Measurements from ENCODE around the gene KSR1. TPM values are rescaled to one million over a fixed set of nuclear protein-coding genes. Genes with fewer than 3 reads are reported as not detected.

KSR1 gene
- total and polyA plus RNA-seq, 10 of the 15 experiments (the other 5 are each of a cell fraction or from before 2014, with no cell fraction given) = 0.97 to 66.6 (median 22.9) TPM

GRCh38 chr17:27490391-27490790 lies 34.1 kb downstream of the KSR1 start:
- no TSS peak for BruUV-seq (replicated peaks)
- no peak overlapping the region for H3K4me3 ChIP-seq
- RAD21 ChIA-PET (ENCODE audit: unreplicated experiment) = interaction anchor here (1.1 to 2.1 kb wide), 5 partner anchors 10 to 29 kb away, joined by 3 to 7 read pairs (median 3); no protein-coding TSS in a partner anchor
- peaks cover 42% of the 10 kb centered on the region for H3K79me2 ChIP-seq (ENCODE audit: control insufficient read depth, insufficient read depth, low read length)
- H3K27me3 ChIP-seq (replicated peaks in 1 of 2; ENCODE audit: control insufficient read depth in 2 of 2, insufficient read depth in 2 of 2, low read length in 1 of 2) = no peaks in the 10 kb centered on the region
- no peaks in the 10 kb centered on the region for H4K20me1 ChIP-seq (ENCODE audit: control insufficient read depth, insufficient read depth)
- H3K4me1 ChIP-seq (ENCODE audit: control insufficient read depth, insufficient read depth, low read length) = peaks cover 23% of the 10 kb centered on the region
- POLR2A ChIA-PET = interaction anchor here (0.6 to 1.2 kb wide), 4 partner anchors 9 to 195 kb away, joined by 3 to 5 read pairs (median 4); no protein-coding TSS in a partner anchor
- H2AFZ ChIP-seq (ENCODE audit: control insufficient read depth, low read depth, low read length) = no peak overlapping the region
- FAIRE-seq (no peak), ATAC-seq (no peak), DNase-seq (ENCODE audit: low read depth, low spot score) (no peak)
- no peak overlapping the region for H3K27ac ChIP-seq (ENCODE audit: control insufficient read depth, insufficient read depth)
- in situ Hi-C loops (cut with MboI) = loop anchor here (25.0 kb wide), 2 partner anchors 1072 to 1397 kb away; partner anchors contain the start of genes FLOT2, PIGS and UNC119
- CTCF ChIA-PET = interaction anchor here (1.0 kb wide), 1 partner anchor 13 kb away, joined by 4 read pairs; no protein-coding TSS in a partner anchor
- no peak overlapping the region for H3K4me2 ChIP-seq (ENCODE audit: control insufficient read depth, insufficient read depth)
- peaks cover 0 to 13% of the 10 kb centered on the region in 2 experiments; a peak in 3 of 4 replicates for H3K36me3 ChIP-seq (ENCODE audit: control insufficient read depth in 2 of 2, insufficient read depth in 2 of 2, low read length in 1 of 2)
- peaks cover 11% of the 10 kb centered on the region; the same call in 2 of the 3 replicates for H3K9me3 ChIP-seq (replicated peaks; ENCODE audit: control insufficient read depth, insufficient read depth, low read length)
- TF ChIP-seq CHD2 (IDR thresholded peaks at IDR 0.05; ENCODE audit: borderline replicate concordance, low read depth, low read length) (no peak), ETV6 (conservative IDR thresholded peaks at IDR 0.05 in 1 of 2, IDR thresholded peaks at IDR 0.05 in 1 of 2; ENCODE audit: borderline replicate concordance in 1 of 2, low read depth in 1 of 2) (no peak), EGR1 (IDR thresholded peaks at IDR 0.05; ENCODE audit: borderline replicate concordance in 1 of 2, low read depth in 2 of 2, low read length in 2 of 2) (no peak), NFYB (IDR thresholded peaks at IDR 0.05; ENCODE audit: insufficient read depth, low read depth, low read length) (no peak), ELK1 (IDR thresholded peaks at IDR 0.05; ENCODE audit: low read depth, low read length) (no peak), CHD4 (IDR thresholded peaks at IDR 0.05) (no peak), ZNF207 (IDR thresholded peaks at IDR 0.05; ENCODE audit: borderline replicate concordance) (no peak), TARDBP (IDR thresholded peaks at IDR 0.05; ENCODE audit: borderline replicate concordance) (no peak), LARP7 (IDR thresholded peaks at IDR 0.05) (no peak), ZNF274 (IDR thresholded peaks at IDR 0.05; ENCODE audit: insufficient read depth, insufficient read length) (no peak), BACH1 (IDR thresholded peaks at IDR 0.05; ENCODE audit: borderline replicate concordance) (no peak), RAD51 (IDR thresholded peaks at IDR 0.05) (no peak)
- H3K9ac ChIP-seq (ENCODE audit: control insufficient read depth, insufficient read depth, low read length) = no peak overlapping the region
- WGBS (ENCODE audit: insufficient coverage, insufficient replicate concordance, low lambda C conversion rate, missing lambda C conversion rate) = 65% methylated on average over 4 of the region's 4 CpGs
- intact Hi-C loops (cut with micrococcal nuclease; ENCODE audit: unreplicated experiment) = no loop called here
- SMC1A ChIA-PET (ENCODE audit: uncharacterized antibody, unreplicated experiment) = interaction anchor here (0.6 to 8.9 kb wide), 7 partner anchors 9 to 109 kb away, joined by 3 to 56 read pairs (median 3); no protein-coding TSS in a partner anchor

Measured in GM12878 (cell line).